Dermis blood vessel endothelial cell (primary cell): Measurements from ENCODE around the gene JSRP1. TPM values are rescaled to one million over a fixed set of nuclear protein-coding genes. Genes with fewer than 3 reads are reported as not detected.
"Not testable (repeated sequence)": the region's sequence is repeated elsewhere in the genome, so short reads cannot be mapped to it uniquely, and the experiment has no call there.

Source experiments
- DNase-seq: peaks from one replicate; pipeline ENCODE4 v3.0.0; 2010
- total RNA-seq: library from RNA; depleted of rRNA; stranded (reverse); fragments of >200 nt; gene quantifications from 2 replicates; pipeline ENCODE4 v1.2.3, GENCODE V29; 2014

Gene JSRP1
- total RNA-seq, 1 donor from 2014 or later, result 0.17 TPM

GRCh38 chr19:2282062-2282861 lies 26.0 kb upstream of the JSRP1 start, which contains the start of gene PEAK3:
PEAK3 (minus strand) TSS chr19:2282175; CDS start chr19:2280931, 1,244 bp downstream.
- DNase-seq, result peak; percentile 29

- not testable (repeated sequence) for DNase-seq
Measured at GRCh38 chr19:2281265-2282061, 25.2 kb upstream of the JSRP1 start.

GRCh38 chr19:2280633-2281264 lies 24.5 kb upstream of the JSRP1 start:
- no peak for DNase-seq

GRCh38 chr19:2278459-2279158 lies 22.4 kb upstream of the JSRP1 start:
- DNase-seq, result no peak

- no peak for DNase-seq
Measured at GRCh38 chr19:2277138-2277537, 20.9 kb upstream of the JSRP1 start.

- DNase-seq, result no peak
Measured at GRCh38 chr19:2276429-2276986, 20.3 kb upstream of the JSRP1 start.

GRCh38 chr19:2275588-2276428 lies 19.6 kb upstream of the JSRP1 start:
- no peak for DNase-seq

- peak; percentile 77 for DNase-seq
Measured at GRCh38 chr19:2274931-2275535, 18.8 kb upstream of the JSRP1 start.

GRCh38 chr19:2274185-2274711 lies 18.0 kb upstream of the JSRP1 start:
- no peak for DNase-seq

- DNase-seq, result peak; percentile 71
Measured at GRCh38 chr19:2273356-2274184, 17.4 kb upstream of the JSRP1 start.

- DNase-seq, result peak; percentile 36
Measured at GRCh38 chr19:2271234-2272103, 15.3 kb upstream of the JSRP1 start.

GRCh38 chr19:2270423-2271233 lies 14.4 kb upstream of the JSRP1 start:
- peak; percentile 84 for DNase-seq

- peak; percentile 23 for DNase-seq
Measured at GRCh38 chr19:2270157-2270422, 13.9 kb upstream of the JSRP1 start.

GRCh38 chr19:2269244-2270156 lies 13.3 kb upstream of the JSRP1 start:
- DNase-seq, result peak; percentile 98

- no peak for DNase-seq
Measured at GRCh38 chr19:2268861-2269243, 12.6 kb upstream of the JSRP1 start.

- DNase-seq, result no peak
Measured at GRCh38 chr19:2268480-2268830, 12.2 kb upstream of the JSRP1 start.
